ENCODE results near the gene E2F4. TPM values are rescaled to one million over a fixed set of nuclear protein-coding genes. Genes with fewer than 3 reads are reported as not detected.
A peak's percentile ranks its signal among the peaks of the same experiment; 100 is the strongest.

E2F4 gene
- total and polyA plus RNA-seq, 2 of the 13 experiments (the other 11 are each of a cell fraction or from before 2014, with no cell fraction given) = 84.8 to 91.2 TPM

GRCh38 chr16:67247192-67248072, 55.5 kb downstream of the E2F4 start, which contains the start of gene FHOD1 (continued):
- no peak for TF ChIP-seq SRSF9 (IDR thresholded peaks at IDR 0.05; ENCODE audit: borderline replicate concordance, insufficient read depth, low read depth, low read length, poor library complexity, severe bottlenecking)
- TF ChIP-seq RBM22 (optimal IDR thresholded peaks at IDR 0.05; ENCODE audit: low read length) = no peak
- no peak for TF ChIP-seq ZNF101 (CRISPR knock-in tag; IDR thresholded peaks at IDR 0.05; ENCODE audit: borderline replicate concordance, low read depth)
- TF ChIP-seq ZNF577 (CRISPR knock-in tag; IDR thresholded peaks at IDR 0.05; ENCODE audit: borderline replicate concordance, low read depth) = no peak
- TF ChIP-seq ZC3H4 (CRISPR knock-in tag; IDR thresholded peaks at IDR 0.05; ENCODE audit: borderline replicate concordance) = no peak
- no peak for TF ChIP-seq LCORL (IDR thresholded peaks at IDR 0.05)
- TF ChIP-seq LCORL (CRISPR knock-in tag; IDR thresholded peaks at IDR 0.05) = peak; percentile 69
- TF ChIP-seq CAMTA2 (CRISPR knock-in tag; IDR thresholded peaks at IDR 0.05; ENCODE audit: borderline replicate concordance) = no peak
- TF ChIP-seq TBX2 (CRISPR knock-in tag; IDR thresholded peaks at IDR 0.05; ENCODE audit: borderline replicate concordance) = peak; percentile 51
- no peak for TF ChIP-seq NFE2 (CRISPR knock-in tag; IDR thresholded peaks at IDR 0.05)
- 0 out of 2 replicates have a peak, but pooled peaks have one; percentile 57 for TF ChIP-seq GPN1 (CRISPR knock-in tag; IDR thresholded peaks at IDR 0.05; ENCODE audit: borderline replicate concordance)
- peak; percentile 43; the same call in 1 of the 2 replicates for TF ChIP-seq ZNF704 (CRISPR knock-in tag; IDR thresholded peaks at IDR 0.05; ENCODE audit: borderline replicate concordance)
- no peak for TF ChIP-seq EEA1 (CRISPR knock-in tag; IDR thresholded peaks at IDR 0.05; ENCODE audit: borderline replicate concordance)
- no peak for TF ChIP-seq CCAR2 (optimal IDR thresholded peaks at IDR 0.05; ENCODE audit: low read depth, low read length)
- TF ChIP-seq THAP11 (CRISPR knock-in tag; IDR thresholded peaks at IDR 0.05) = peak; percentile 45; the same call in 1 of the 2 replicates
- peak; percentile 88 for TF ChIP-seq TARDBP (CRISPR knock-in tag; IDR thresholded peaks at IDR 0.05)
- peak; percentile 22; the same call in 1 of the 2 replicates for TF ChIP-seq MIER3 (CRISPR knock-in tag; IDR thresholded peaks at IDR 0.05; ENCODE audit: borderline replicate concordance)
- TF ChIP-seq MED13 (CRISPR knock-in tag; IDR thresholded peaks at IDR 0.05) = 0 out of 2 replicates have a peak, but pooled peaks have one; percentile 31
- no peak for TF ChIP-seq FOXP4 (CRISPR knock-in tag; IDR thresholded peaks at IDR 0.05)
- TF ChIP-seq POGZ (CRISPR knock-in tag; IDR thresholded peaks at IDR 0.05) = no peak
- TF ChIP-seq ONECUT2 (CRISPR knock-in tag; IDR thresholded peaks at IDR 0.05) = peak; percentile 41; the same call in 1 of the 2 replicates
- TF ChIP-seq KLF11 (CRISPR knock-in tag; IDR thresholded peaks at IDR 0.05) = peak; percentile 82
- no peak for TF ChIP-seq ZNF562 (CRISPR knock-in tag; IDR thresholded peaks at IDR 0.05; ENCODE audit: borderline replicate concordance)
- no peak; the same call in 1 of the 2 replicates for TF ChIP-seq ZNF558 (CRISPR knock-in tag; IDR thresholded peaks at IDR 0.05; ENCODE audit: borderline replicate concordance)
- no peak for TF ChIP-seq TBX3 (IDR thresholded peaks at IDR 0.05; ENCODE audit: borderline replicate concordance)
- peak; percentile 79 for TF ChIP-seq NFYC (CRISPR knock-in tag; IDR thresholded peaks at IDR 0.05)
- TF ChIP-seq CEBPG (CRISPR knock-in tag; IDR thresholded peaks at IDR 0.05) = no peak
